Bronchial smooth muscle cell (primary cell): Measurements from ENCODE around the gene ZNF513. TPM values are rescaled to one million over a fixed set of nuclear protein-coding genes. Genes with fewer than 3 reads are reported as not detected.

Experiments
- total RNA-seq: library from RNA; depleted of rRNA; stranded (reverse); fragments of >200 nt; gene quantifications from 2 replicates; pipeline ENCODE4 v1.2.1, GENCODE V29; 2014

ZNF513 gene, protein sequence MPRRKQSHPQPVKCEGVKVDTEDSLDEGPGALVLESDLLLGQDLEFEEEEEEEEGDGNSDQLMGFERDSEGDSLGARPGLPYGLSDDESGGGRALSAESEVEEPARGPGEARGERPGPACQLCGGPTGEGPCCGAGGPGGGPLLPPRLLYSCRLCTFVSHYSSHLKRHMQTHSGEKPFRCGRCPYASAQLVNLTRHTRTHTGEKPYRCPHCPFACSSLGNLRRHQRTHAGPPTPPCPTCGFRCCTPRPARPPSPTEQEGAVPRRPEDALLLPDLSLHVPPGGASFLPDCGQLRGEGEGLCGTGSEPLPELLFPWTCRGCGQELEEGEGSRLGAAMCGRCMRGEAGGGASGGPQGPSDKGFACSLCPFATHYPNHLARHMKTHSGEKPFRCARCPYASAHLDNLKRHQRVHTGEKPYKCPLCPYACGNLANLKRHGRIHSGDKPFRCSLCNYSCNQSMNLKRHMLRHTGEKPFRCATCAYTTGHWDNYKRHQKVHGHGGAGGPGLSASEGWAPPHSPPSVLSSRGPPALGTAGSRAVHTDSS
- total RNA-seq: 5.3 and 6.6 TPM in 2 replicates

GRCh38 chr2:27380626-27381545 is at the start of gene ZNF513:
Gene ZNF513 (minus strand): TSS chr2:27380734. CDS start chr2:27380526, 208 bp downstream.

DNA sequence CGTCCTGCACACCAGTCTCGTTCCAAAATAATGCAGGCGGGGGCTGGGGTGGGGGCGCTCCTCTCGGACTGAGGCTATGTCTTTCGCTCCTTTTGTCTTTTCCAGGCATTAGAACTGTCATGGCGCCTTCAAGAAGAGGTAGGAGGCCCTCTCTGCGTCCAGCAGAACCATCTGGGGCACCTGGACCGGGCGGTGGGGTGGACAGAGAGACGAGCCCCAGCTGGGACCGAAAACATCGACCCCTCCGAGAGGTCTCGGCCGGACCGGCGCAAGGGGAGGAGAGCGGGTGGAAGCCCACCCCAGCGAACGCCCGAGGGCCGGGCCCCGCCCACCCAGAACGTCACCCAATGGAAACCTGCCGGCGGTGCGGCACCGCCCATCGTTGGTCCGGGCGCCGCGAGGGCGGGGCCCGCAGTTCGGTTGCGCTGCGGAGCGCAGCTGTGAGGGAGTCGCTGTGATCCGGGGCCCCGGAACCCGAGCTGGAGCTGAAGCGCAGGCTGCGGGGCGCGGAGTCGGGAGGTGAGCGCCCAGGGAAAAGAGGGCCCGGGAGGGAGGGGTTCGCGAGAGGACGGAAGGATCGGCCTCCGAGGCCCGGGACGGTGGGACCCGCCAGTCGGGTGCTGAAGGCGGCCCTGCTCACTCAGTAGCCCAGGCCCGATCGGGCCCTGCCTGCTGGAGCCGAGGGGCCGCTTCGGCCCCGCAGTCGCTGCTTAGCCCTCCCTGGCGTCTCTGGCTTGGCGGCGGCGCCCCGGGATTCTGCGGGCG is 47.9 kb upstream of the ZNF513 start, which contains the start of gene NRBP1:
NRBP1 (plus strand) TSS at position 419 of the 765 bp plus-strand sequence. CDS start 4,643 bp downstream, outside the sequence.

DNA sequence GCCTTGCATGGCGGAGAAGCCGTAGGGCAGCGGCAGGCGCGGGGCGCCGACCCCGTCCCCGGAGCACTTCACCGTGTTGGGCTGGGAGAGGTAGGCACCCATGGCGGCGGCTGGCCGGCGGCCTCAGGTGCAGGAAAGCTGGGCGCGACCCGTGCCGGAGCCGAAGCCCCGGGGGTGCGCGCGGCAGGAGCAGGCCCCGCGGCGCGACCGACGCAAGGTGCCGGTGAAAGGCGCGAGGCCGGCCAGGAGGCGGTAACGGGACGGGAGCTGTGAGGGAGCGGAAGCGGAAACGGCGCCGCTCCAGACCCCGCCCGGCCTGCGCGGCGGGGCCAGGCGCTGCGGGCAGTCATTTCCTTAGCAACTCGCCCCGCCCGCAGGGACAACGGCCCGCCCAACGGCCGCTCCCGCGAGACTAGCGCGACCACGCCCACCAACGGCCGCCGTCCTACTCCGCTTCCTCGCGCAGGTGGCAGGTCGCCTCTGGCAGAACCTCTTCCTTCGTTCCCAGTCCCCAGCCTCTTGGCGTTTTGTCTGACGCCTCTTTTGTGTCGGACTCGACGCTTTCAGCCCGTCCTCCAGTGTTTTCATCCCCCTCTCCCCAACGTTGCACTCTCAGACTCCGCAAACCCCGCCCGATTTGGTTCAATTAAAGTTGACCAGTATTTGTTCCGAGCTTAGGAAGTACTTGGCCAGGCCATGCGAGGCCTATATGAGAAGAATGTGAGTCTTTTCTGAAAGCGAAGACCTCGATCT is 29.0 kb upstream of the ZNF513 start, which contains the start of gene PPM1G:
PPM1G (minus strand) TSS at position 271 of the 753 bp plus-strand sequence; CDS start at position 102, 169 bp downstream.

DNA sequence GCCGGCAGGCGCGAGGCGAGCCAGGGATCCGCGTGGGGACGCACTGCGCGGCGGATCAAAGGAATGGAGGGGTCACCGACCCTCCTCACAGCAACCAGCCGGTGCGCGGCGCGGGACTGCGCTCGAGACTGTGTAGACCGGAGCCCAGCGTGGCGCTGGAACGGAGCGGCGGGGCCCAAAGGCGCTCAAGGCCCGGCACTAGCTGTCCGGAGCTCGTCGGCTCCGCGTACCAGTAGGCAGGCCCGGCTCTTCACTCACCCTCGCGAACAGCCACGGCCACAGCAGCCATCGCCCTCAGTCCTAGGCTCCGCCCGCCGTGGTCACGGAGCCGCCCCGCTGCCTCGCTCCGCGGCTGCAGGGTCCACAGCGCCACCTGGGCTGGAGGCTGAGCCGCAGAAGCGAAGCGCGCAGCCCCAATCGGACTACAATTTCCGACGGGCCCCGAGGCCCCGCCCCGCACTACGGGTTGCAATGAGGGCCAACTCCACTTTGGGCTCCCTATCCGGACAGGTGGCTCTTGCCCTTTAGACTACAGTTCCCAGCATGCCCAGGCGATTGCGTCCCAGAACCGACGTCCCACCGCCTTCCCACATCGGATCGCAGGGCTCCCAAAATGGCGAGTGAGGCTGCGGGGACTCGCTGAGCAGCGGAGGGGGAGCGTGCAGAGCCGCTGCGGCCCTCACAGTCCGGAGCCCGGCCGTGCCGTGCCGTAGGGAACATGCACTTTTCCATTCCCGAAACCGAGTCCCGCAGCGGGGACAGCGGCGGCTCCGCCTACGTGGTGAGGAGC is 10.3 kb downstream of the ZNF513 start, which contains the start of the genes EIF2B4 and SNX17:
EIF2B4 (minus strand) TSS at position 313 of the 790 bp plus-strand sequence; CDS start at position 289, 24 bp downstream.
SNX17 (plus strand) TSS at position 591 of the 790 bp plus-strand sequence; CDS start at position 719, 128 bp downstream.

DNA sequence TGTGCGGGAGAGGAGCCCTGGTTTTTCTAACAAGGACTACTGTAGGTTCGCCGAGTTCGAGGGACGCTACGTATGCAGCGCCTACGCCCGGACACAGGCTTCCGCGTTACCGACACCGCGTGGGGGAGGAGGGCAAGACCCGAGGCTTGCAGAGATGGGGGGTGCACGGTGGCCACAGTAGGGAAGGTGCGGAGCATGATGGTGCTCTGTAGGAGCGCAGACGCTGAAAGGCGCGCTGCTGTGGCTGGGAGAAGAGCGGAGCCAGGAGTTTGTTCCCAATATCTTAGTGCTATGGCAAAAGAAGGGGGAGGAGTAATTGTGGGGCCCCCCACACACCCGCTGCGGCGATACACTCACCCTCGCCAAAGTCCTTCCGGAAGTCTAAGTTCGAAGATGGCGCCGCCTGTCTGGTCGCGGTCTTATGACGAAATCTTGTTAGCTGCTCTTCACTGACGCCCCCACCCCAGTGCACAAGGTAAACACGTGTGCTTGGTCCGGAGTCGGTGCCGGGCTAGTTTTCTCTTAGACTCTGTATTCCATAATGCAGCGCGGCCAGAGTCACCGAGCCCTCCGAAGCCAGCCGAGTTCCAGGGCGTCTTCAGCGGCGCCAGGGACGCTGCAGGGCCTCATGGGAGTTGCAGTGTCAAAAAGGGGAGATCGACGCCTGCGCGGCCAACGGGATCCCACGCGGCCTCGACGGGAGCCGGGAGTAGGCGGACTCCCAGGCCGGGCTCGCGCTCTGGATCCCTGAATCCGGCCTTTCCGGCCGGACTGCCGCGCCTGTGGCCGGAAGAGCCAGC is 24.0 kb downstream of the ZNF513 start, which contains the start of gene GTF3C2:
GTF3C2 (minus strand) TSS at position 383 of the 800 bp plus-strand sequence. CDS start 13,210 bp downstream, outside the sequence.

Other genes starting within 250 kb of the ZNF513 start
- gene PREB, start 246.1 kb downstream of the ZNF513 start, total RNA-seq: 40.7 TPM in 2 replicates
- gene PRR30, start 241.3 kb downstream of the ZNF513 start, total RNA-seq: not detected in 2 replicates
- not detected in 2 replicates for gene TCF23, start 231.7 kb downstream of the ZNF513 start, total RNA-seq
- gene ATRAID, start 168.7 kb downstream of the ZNF513 start, total RNA-seq: 241 and 261 TPM in 2 replicates
- 6.6 and 9.1 TPM in 2 replicates for gene SLC5A6, start 168.5 kb downstream of the ZNF513 start, total RNA-seq
- 21.9 and 22.9 TPM in 2 replicates for gene CAD, start 163.4 kb downstream of the ZNF513 start, total RNA-seq
- gene SLC30A3, start 117.7 kb downstream of the ZNF513 start, total RNA-seq: not detected in 2 replicates
- gene DNAJC5G, start 105.3 kb downstream of the ZNF513 start, total RNA-seq: not detected in 2 replicates
- 0.09 TPM in 1 of 2 replicates, not detected in the other for gene TRIM54, start 98.3 kb downstream of the ZNF513 start, total RNA-seq
- gene UCN, start 72.3 kb downstream of the ZNF513 start, total RNA-seq: 0.16 and 0.26 TPM in 2 replicates
- gene MPV17, start 57.6 kb downstream of the ZNF513 start, total RNA-seq: 73.6 and 79.1 TPM in 2 replicates
- 13.7 and 23.5 TPM in 2 replicates for gene GTF3C2, start 24.0 kb downstream of the ZNF513 start, total RNA-seq
- gene EIF2B4, start 10.4 kb downstream of the ZNF513 start, total RNA-seq: 29.3 and 31.5 TPM in 2 replicates
- gene SNX17, start 10.1 kb downstream of the ZNF513 start, total RNA-seq: 121 and 127 TPM in 2 replicates
- 80.7 and 83.5 TPM in 2 replicates for gene PPM1G, start 28.9 kb upstream of the ZNF513 start, total RNA-seq
- gene NRBP1, start 47.9 kb upstream of the ZNF513 start, total RNA-seq: 90.0 and 94.5 TPM in 2 replicates
- gene KRTCAP3, start 61.6 kb upstream of the ZNF513 start, total RNA-seq: 0.26 and 0.47 TPM in 2 replicates
- gene IFT172, start 109.0 kb upstream of the ZNF513 start, total RNA-seq: 32.3 and 51.1 TPM in 2 replicates
- gene FNDC4, start 114.5 kb upstream of the ZNF513 start, total RNA-seq: 15.2 and 19.4 TPM in 2 replicates
- gene GCKR, start 116.1 kb upstream of the ZNF513 start, total RNA-seq: 0.16 TPM in 1 of 2 replicates, not detected in the other
- 16.1 and 16.8 TPM in 2 replicates for gene ZNF512, start 202.3 kb upstream of the ZNF513 start, total RNA-seq
- 1.7 and 3.0 TPM in 2 replicates for gene CCDC121, start 248.3 kb upstream of the ZNF513 start, total RNA-seq
- gene GPN1, start 248.3 kb upstream of the ZNF513 start, total RNA-seq: 24.9 and 33.0 TPM in 2 replicates